Esophagus muscularis mucosa (tissue), 3 donors: ENCODE data around the gene GUCY1B1.

Experiments used
- CTCF ChIP-seq, 3 experiments: fragments of 200-600 bp in 2 of 3; fragments of 450-650 bp in 1 of 3; sonication (generic) in 2 of 3; IDR thresholded peaks; one replicate each; pipeline ENCODE4 v1.5.1; 2017 to 2019; ENCODE audit warnings: antibody characterized with exemption in 3 of 3, mild to moderate bottlenecking in 2 of 3, moderate library complexity in 1 of 3
- POLR2A ChIP-seq: fragments of 450-650 bp; IDR thresholded peaks from one replicate; pipeline ENCODE4 v1.6.1; 2017; ENCODE audit warnings: antibody characterized with exemption, moderate library complexity, mild to moderate bottlenecking, low read depth
- POLR2AphosphoS5 ChIP-seq, 2 donors: sonication (generic); formaldehyde crosslinking; IDR thresholded peaks; one replicate each; pipeline ENCODE4 v1.6.1; 2017; ENCODE audit warnings: antibody characterized with exemption in 2 of 2

- TF ChIP-seq CTCF (IDR thresholded peaks at IDR 0.05): no peak
- no peak for TF ChIP-seq POLR2AphosphoS5 (IDR thresholded peaks at IDR 0.05)
- TF ChIP-seq POLR2A: no peak
Measured at GRCh38 chr4:155724731-155725130, 34.1 kb upstream of the GUCY1B1 start.
